ENCODE measurements around the gene TRPM3. TPM values are rescaled to one million over a fixed set of nuclear protein-coding genes. Genes with fewer than 3 reads are reported as not detected.

Gene TRPM3
- total and polyA plus RNA-seq, 2 of the 8 experiments (the other 6 are each of a cell fraction or from before 2014, with no cell fraction given) = 2.4 to 10.9 TPM

DNA sequence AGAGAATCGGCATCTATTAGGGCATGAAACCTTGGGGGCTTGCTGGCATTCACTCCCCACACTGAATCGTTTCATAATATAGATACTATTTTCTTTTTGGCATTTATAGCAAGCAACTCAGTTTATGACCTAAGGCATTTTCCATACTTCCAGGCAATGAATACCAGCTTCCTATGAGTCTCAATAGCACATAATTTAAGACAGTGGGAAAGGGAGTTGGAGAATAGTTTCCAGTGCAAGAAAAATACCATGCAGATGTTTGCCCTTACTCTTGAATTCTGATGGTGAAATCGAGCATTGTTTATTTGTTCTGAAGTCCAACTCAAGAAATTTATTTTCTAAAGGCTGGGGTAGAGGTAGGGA lies 531.1 kb downstream of the TRPM3 start:
- H3K36me3 ChIP-seq (ENCODE audit: control insufficient read depth in 2 of 4, insufficient read depth in 4 of 4, low read length in 3 of 4) = no peaks in the 10 kb centered on the region
- H3K9ac ChIP-seq (replicated peaks in 1 of 4; ENCODE audit: extremely low read depth in 1 of 4, low read depth in 3 of 4, low read length in 3 of 4) = no peak overlapping the region
- H2BK20ac ChIP-seq (ENCODE audit: low read length) = no peak overlapping the region
- no peak overlapping the region for H2AFZ ChIP-seq (ENCODE audit: low read length)
- H2BK120ac ChIP-seq (replicated peaks; ENCODE audit: low read depth, low read length) = no peak overlapping the region
- H3K79me2 ChIP-seq (ENCODE audit: control insufficient read depth in 1 of 2, insufficient read depth in 2 of 2, low read length in 2 of 2) = no peaks in the 10 kb centered on the region
- H3K4me2 ChIP-seq (ENCODE audit: insufficient read depth in 1 of 2, low read depth in 2 of 2, low read length in 2 of 2) = no peak overlapping the region
- H3K79me1 ChIP-seq (ENCODE audit: low read depth, low read length) = no peaks in the 10 kb centered on the region
- no peaks in the 10 kb centered on the region for H3K9me3 ChIP-seq (ENCODE audit: insufficient read depth in 2 of 2, low read depth in 1 of 2, low read length in 1 of 2)
- no peak overlapping the region for H3K18ac ChIP-seq (ENCODE audit: extremely low read depth, low read length)
- no peak overlapping the region for H3K14ac ChIP-seq (ENCODE audit: insufficient read length)
- H2BK12ac ChIP-seq (ENCODE audit: low read depth, low read length) = no peak overlapping the region
- no peak overlapping the region for H3K4me3 ChIP-seq (ENCODE audit: extremely low read depth in 1 of 4, insufficient read depth in 2 of 4, low read depth in 3 of 4, low read length in 4 of 4)
- no peaks in the 10 kb centered on the region for H4K20me1 ChIP-seq (replicated peaks in 1 of 2; ENCODE audit: control insufficient read depth in 1 of 2, insufficient read depth in 2 of 2, low read length in 2 of 2)
- no peaks in the 10 kb centered on the region; the same call in 1 of the 2 replicates for H3K23me2 ChIP-seq (ENCODE audit: low read depth, low read length)
- H3K27ac ChIP-seq (ENCODE audit: low read depth, low read length) = no peak overlapping the region
- TF ChIP-seq POLR2AphosphoS5 (IDR thresholded peaks at IDR 0.05; ENCODE audit: low read depth, low read length) (no peak), CBX8 (IDR thresholded peaks at IDR 0.05; ENCODE audit: borderline replicate concordance, low read depth, low read length) (no peak), BACH1 (IDR thresholded peaks at IDR 0.05; ENCODE audit: low read length) (no peak), PHF8 (conservative IDR thresholded peaks at IDR 0.05; ENCODE audit: low read depth, low read length) (no peak), YY1 (IDR thresholded peaks at IDR 0.05; ENCODE audit: low read depth, low read length) (no peak), HDAC6 (IDR thresholded peaks at IDR 0.05; ENCODE audit: low read depth, low read length) (no peak), CREB1 (IDR thresholded peaks at IDR 0.05) (no peak), NRF1 (IDR thresholded peaks at IDR 0.05; ENCODE audit: low read depth, low read length) (no peak), FOSL1 (IDR thresholded peaks at IDR 0.05; ENCODE audit: insufficient read depth, low read depth, low read length) (no peak), SIN3A (conservative IDR thresholded peaks at IDR 0.05 in 1 of 2, IDR thresholded peaks at IDR 0.05 in 1 of 2; ENCODE audit: low read depth in 1 of 2, low read length in 2 of 2) (no peak), EZH2 (IDR thresholded peaks at IDR 0.05; ENCODE audit: low read depth, low read length, severe bottlenecking) (no peak), POU5F1 (IDR thresholded peaks at IDR 0.05; ENCODE audit: low read depth, low read length) (no peak), TAF1 (IDR thresholded peaks at IDR 0.05; ENCODE audit: low read depth, low read length) (no peak)
- TF ChIP-seq, protein P1, sequence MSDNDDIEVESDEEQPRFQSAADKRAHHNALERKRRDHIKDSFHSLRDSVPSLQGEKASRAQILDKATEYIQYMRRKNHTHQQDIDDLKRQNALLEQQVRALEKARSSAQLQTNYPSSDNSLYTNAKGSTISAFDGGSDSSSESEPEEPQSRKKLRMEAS (IDR thresholded peaks at IDR 0.05) = no peak
- FAIRE-seq (no peak), DNase-seq (ENCODE audit: low read depth in 1 of 2, low spot score in 2 of 2) (no peak)
- H4K91ac ChIP-seq (replicated peaks; ENCODE audit: insufficient read length, low read length) = no peak overlapping the region
- no peak overlapping the region for H2BK15ac ChIP-seq (ENCODE audit: low read length)
- no peak overlapping the region for H2AK5ac ChIP-seq (ENCODE audit: low read depth, low read length)
- H3K23ac ChIP-seq (ENCODE audit: insufficient read length) = no peak overlapping the region
- no peak overlapping the region for H4K5ac ChIP-seq (ENCODE audit: insufficient read length, low read depth, low read length)
- WGBS, 2 experiments (ENCODE audit: extremely low coverage in 1 of 2, insufficient coverage in 1 of 2, insufficient read length in 1 of 2, insufficient replicate concordance in 2 of 2, low coverage in 1 of 2, low lambda C conversion rate in 2 of 2, missing lambda C conversion rate in 1 of 2) = 90% methylated on average over 3 of the region's 3 CpGs; no CpG with 5 or more reads in 1 of the 2 experiments
- no peak overlapping the region for H2BK5ac ChIP-seq (ENCODE audit: low read depth, low read length)
- H3K4me1 ChIP-seq (replicated peaks in 1 of 4; ENCODE audit: control insufficient read depth in 3 of 4, insufficient read depth in 4 of 4, low read length in 3 of 4) = no peaks in the 10 kb centered on the region
- no peak overlapping the region for H3K4ac ChIP-seq (replicated peaks; ENCODE audit: insufficient read length, low read depth, low read length)
- H4K8ac ChIP-seq (ENCODE audit: extremely low read depth, insufficient read depth, low read length) = no peak overlapping the region
- POLR2A ChIA-PET (ENCODE audit: partially characterized antibody) = interaction anchor here (0.6 to 1.2 kb wide), 2 partner anchors 11 to 297 kb away, joined by 3 read pairs; no protein-coding TSS in a partner anchor
- no peaks in the 10 kb centered on the region for H3K27me3 ChIP-seq (replicated peaks in 1 of 4; ENCODE audit: control insufficient read depth in 3 of 4, extremely low read depth in 1 of 4, insufficient read depth in 3 of 4, low read length in 3 of 4)
- no peak overlapping the region for H3K56ac ChIP-seq (replicated peaks; ENCODE audit: insufficient read length, low read depth, low read length)
- CTCF ChIA-PET (ENCODE audit: partially characterized antibody) = interaction anchor here (1.5 kb wide), 1 partner anchor 110 kb away, joined by 3 read pairs; no protein-coding TSS in a partner anchor

Measured in H1 (cell line).